GM19397 (cell line): ENCODE measurements around the gene IL31RA.
"Not testable (repeated sequence)": the region's sequence is repeated elsewhere in the genome, so short reads cannot be mapped to it uniquely, and the experiment has no call there.

Experiments
- ATAC-seq: cut with Tn5 transposase; IDR thresholded peaks from one replicate; pipeline ENCODE4 v1.9.1; 2021; ENCODE audit warnings: mild to moderate bottlenecking, moderate library complexity; ENCODE audit not compliant: unreplicated experiment

IL31RA gene

DNA sequence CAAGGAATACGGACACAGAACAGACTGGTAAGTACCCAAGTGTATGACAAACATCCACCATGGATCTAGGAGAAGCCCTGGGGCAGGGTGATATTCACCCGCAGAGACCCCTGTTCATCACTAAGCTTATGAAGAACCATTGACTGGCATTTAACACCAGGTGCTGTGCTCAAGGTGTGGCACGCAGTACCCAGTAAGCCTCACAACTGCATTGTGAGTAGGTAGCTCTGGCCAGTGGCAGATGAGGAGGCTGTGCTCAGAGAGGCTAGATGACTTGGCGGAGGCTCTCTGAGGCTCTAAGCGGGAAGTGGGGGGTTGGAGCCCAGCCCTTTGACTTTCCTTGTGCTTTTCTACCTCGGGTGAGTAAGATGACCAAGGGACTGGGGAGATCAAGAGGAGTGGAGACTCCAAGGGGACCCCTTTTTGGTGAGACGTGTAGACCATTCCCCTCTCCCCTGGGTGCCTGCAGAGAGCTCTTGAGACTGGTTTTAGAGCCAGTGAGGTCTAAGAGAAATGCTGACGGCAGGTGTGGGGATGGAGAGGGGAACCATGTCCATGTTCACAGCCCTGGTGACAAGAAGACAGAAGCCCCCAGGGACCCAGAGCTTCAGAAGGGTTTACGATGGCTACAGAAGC, 72.8 kb downstream of the IL31RA start:
- ATAC-seq, result no peak

- no peak for ATAC-seq
Measured at GRCh38 chr5:55924744-55925143, 73.6 kb downstream of the IL31RA start.

- no peak for ATAC-seq
Measured at GRCh38 chr5:55925181-55925580, 74.0 kb downstream of the IL31RA start.

DNA sequence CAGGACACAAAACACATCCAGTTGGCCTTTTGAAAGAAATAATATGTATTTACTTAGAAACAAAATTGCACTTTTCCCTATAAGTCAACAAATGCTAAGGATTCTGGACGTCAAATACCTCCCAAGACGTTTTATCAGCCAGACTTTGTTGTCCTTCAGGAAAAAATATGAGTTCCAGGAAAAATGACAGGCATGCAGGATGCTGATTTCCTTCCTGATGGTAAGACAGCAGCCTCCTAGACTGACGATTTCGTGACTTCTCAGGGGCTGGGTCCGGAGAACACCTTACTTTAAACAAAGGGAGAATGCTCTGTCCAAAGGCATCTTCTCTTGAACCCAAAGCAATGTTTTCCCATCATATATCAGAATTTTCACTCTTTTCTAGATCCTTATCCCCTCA, 74.6 kb downstream of the IL31RA start:
- no peak for ATAC-seq

- ATAC-seq, result no peak
Measured at GRCh38 chr5:55926476-55926875, 75.3 kb downstream of the IL31RA start.

- ATAC-seq, result no peak
Measured at GRCh38 chr5:55927861-55928655, 76.9 kb downstream of the IL31RA start.

DNA sequence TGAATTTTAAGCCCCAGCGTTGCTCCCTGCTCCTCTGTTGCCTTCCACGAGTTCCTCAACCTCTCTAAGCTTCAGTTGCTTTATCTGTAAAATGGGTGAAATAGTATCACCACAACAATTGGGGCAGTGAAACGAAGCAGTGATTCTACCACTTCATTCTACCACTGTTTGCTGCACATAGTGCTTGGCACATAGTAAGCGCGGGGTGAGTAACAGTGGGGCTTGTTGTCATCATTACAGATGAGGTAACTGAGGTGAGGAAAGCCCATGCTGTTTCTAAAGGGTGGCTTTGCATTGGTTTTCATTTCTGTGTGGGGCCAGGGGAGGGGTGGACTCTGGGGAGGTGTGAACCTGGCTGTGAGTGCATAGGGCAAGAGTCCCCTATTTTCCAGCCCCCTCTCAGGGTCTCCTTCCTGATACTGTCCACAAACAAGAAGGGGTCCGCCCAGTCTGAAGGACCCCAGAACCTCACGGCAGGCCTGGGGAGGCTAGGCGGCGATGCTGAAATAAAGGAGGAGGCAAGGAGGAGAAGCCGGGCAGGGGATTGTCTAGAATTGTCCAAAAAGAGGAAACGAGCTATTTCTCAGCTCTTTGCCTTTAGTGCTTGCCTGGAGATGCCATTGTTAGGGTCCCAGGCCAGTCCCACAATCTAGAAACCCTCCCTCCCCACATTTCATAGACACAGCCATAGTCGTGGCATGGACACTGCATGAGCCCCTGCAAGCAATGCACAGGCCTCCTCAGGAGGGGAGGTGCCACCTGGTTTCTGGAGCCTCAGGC, 78.1 kb downstream of the IL31RA start:
- no peak for ATAC-seq

- no peak for ATAC-seq
Measured at GRCh38 chr5:55932700-55933099, 81.5 kb downstream of the IL31RA start.

GRCh38 chr5:55933377-55934114, 82.4 kb downstream of the IL31RA start:
- ATAC-seq, result no peak

- ATAC-seq, result no peak
Measured at GRCh38 chr5:55934115-55934613, 83.0 kb downstream of the IL31RA start.

DNA sequence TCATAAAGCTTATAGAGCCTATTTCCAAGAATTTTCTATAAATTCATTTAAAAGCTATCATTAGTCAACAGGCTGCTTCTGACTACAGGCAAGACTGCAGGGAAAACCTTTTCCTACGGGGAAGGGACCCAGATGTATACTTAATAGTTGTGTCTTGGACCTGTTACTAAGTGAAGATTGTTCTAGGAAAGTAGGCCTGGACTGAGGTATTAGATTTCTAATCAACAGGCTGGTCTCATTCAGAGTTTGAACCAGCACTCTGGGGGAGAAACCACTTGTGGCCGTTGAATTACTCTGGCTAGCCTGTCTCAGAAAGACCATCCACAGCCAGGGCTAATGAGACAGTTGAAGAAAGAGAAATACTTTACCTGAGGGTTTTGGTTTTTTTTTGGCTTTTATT, 83.6 kb downstream of the IL31RA start:
- ATAC-seq, result no peak

DNA sequence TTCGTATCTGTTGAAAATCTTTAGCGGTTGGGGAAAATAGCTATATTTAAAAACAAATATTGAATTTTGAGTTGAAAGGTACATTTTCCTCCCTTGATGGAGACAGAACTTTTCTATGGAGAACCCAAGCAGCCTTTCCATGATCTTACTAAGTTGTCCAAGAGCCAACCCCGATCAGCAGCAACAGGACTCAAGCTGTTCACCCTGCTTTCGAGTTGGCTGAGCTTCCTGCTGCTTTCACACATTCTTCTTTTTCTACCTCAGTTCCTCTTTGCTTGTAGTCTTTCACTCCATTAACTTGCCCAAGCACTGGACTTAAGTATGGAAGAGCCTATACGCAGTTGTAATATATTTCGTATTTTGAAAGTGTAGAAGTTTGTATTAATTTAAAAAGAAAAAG, 84.2 kb downstream of the IL31RA start:
- no peak for ATAC-seq

GRCh38 chr5:55936100-55936693, 85.0 kb downstream of the IL31RA start:
- no peak for ATAC-seq

GRCh38 chr5:55937598-55937997, 86.4 kb downstream of the IL31RA start:
- ATAC-seq, result not testable (repeated sequence)

DNA sequence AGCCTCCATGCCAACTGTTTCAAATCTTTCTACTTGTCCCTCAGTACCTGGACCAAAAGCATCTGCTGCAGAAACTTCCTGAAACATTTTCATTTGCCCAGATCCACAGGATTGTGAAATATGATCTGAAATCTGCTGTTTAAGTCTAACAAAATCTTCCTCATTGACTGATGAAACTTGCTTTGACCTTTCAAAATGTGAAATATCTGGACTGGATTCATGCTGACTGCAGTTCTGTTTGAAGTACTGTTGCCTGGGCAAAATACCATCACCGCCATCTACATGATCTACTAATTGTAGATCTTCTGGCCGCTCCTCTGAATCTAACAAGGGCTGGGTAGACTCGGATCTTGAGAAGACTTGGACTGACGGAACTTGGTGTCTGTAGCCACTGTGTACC, 90.0 kb downstream of the IL31RA start:
- ATAC-seq, result not testable (repeated sequence)

GRCh38 chr5:55959208-55959607, 108.1 kb downstream of the IL31RA start:
- no peak for ATAC-seq

DNA sequence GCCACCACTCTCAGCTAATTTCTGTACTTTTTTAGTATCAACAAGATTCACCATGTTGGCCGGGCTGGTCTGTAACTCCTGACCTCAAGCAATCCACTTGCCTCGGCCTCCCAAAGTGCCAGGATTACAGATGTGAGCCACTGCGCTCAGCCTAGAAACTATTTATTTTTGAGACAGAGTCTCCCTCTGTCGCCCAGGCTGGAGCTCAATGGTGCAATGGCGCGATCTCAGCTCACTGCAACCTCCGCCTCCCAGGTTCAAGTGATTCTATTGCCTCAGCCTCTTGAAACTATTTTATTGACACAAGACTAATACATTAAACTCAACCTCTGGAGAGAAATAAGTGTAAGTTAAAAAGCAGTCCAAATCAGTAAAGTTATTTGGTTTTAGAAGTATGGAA, 109.6 kb downstream of the IL31RA start:
- ATAC-seq, result no peak

DNA sequence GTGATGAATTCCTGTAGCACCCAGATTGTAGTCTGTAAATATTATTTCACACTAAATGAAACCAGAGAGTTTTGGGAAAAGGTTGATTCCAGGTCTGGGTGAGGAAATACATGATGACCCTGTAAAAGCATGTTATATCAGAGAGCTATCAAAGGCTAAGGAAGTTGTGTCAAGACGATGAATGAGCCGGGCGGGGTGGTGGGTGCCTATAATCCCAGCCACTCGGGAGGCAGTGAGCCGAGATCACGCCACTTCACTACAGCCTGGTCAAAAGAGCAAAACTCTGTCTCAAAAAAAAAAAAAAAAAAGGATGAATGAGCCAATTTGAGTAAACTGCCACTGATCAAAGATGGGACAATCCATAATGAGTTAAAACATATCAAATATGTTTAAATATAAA, 114.4 kb downstream of the IL31RA start:
- no peak for ATAC-seq

- ATAC-seq, result no peak
Measured at GRCh38 chr5:55966284-55966683, 115.1 kb downstream of the IL31RA start.

DNA sequence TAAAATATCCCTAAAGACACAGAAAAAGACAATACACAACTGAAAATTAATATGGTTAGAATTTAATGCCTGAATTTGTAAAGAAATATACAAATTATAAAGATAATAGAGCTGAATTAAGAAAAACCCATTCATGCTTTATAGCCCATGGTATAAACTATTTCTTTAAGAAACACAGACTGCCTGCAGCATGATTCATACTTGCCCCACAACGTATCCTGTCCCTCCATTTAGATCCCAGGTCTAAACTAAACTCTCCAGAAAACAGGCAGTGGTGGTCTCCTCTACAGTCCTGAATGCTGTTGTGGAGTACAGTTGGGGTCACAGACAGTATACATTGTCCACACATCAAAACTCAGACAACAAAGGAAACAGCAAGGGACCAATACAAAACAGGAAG, 118.8 kb downstream of the IL31RA start:
- ATAC-seq, result no peak
